ENCODE data around the gene CSF2. TPM values are rescaled to one million over a fixed set of nuclear protein-coding genes. Genes with fewer than 3 reads are reported as not detected.

CSF2 gene
- total RNA-seq, 2 experiments from 2014 or later, result not detected

GRCh38 chr5:132050136-132050535, 23.5 kb upstream of the CSF2 start:
- Mint-ChIP-seq H3K9me3 (no peaks in the 10 kb centered on the region), H3K4me1 (ENCODE audit: low read depth) (peaks cover 10% of the 10 kb centered on the region), H3K4me3 (no peak overlapping the region), H3K27ac (no peak overlapping the region), H3K36me3 (ENCODE audit: low read depth) (no peaks in the 10 kb centered on the region), H3K27me3 (no peaks in the 10 kb centered on the region)
- peak in 2 of 14 experiments; percentile 2 to 23 for DNase-seq
- no peak for TF ChIP-seq CTCF (IDR thresholded peaks at IDR 0.05)
- intact Hi-C loops (cut with DNase I, micrococcal nuclease), result no loop called here
- ChIA-PET CTCF (no interaction called here), POLR2A (no interaction called here)
- Histone ChIP-seq H3K36me3 (ENCODE audit: insufficient read depth, low read length) (no peaks in the 10 kb centered on the region), H3K4me1 (ENCODE audit: insufficient read depth, low read length) (peaks cover 14% of the 10 kb centered on the region), H3K27me3 (ENCODE audit: control insufficient read depth in 1 of 2, insufficient read depth in 2 of 2, low read length in 2 of 2) (peaks cover 0 to 2% of the 10 kb centered on the region in 2 experiments), H3K4me3 (ENCODE audit: low read length) (no peak overlapping the region), H3K9me3 (ENCODE audit: control insufficient read depth in 1 of 2, insufficient read depth in 1 of 2, low read length in 2 of 2) (no peaks in the 10 kb centered on the region), H3K27ac (ENCODE audit: low read depth in 1 of 2, low read length in 2 of 2) (no peak overlapping the region)
- no peak for ATAC-seq (ENCODE audit: poor library complexity)

- H3K9me3 Mint-ChIP-seq, result no peaks in the 10 kb centered on the region
- H3K4me3 ChIP-seq (ENCODE audit: low read length), result no peak overlapping the region
- no peak overlapping the region for H3K4me3 Mint-ChIP-seq
- DNase-seq, result peak in 1 of 14 experiments; percentile 28
- no peak for ATAC-seq (ENCODE audit: poor library complexity)
- no peak for TF ChIP-seq CTCF (IDR thresholded peaks at IDR 0.05)
- H3K36me3 Mint-ChIP-seq (ENCODE audit: low read depth), result no peaks in the 10 kb centered on the region
- CTCF ChIA-PET, result no interaction called here
- POLR2A ChIA-PET, result no interaction called here
- peaks cover 0 to 2% of the 10 kb centered on the region in 2 experiments for H3K27me3 ChIP-seq (ENCODE audit: control insufficient read depth in 1 of 2, insufficient read depth in 2 of 2, low read length in 2 of 2)
- peaks cover 18% of the 10 kb centered on the region for H3K4me1 Mint-ChIP-seq (ENCODE audit: low read depth)
- intact Hi-C loops (cut with DNase I, micrococcal nuclease), result no loop called here
- no peaks in the 10 kb centered on the region for H3K9me3 ChIP-seq (ENCODE audit: control insufficient read depth in 1 of 2, insufficient read depth in 1 of 2, low read length in 2 of 2)
- H3K36me3 ChIP-seq (ENCODE audit: insufficient read depth, low read length), result no peaks in the 10 kb centered on the region
- no peak overlapping the region for H3K27ac Mint-ChIP-seq
- H3K4me1 ChIP-seq (ENCODE audit: insufficient read depth, low read length), result peaks cover 22% of the 10 kb centered on the region
- no peak overlapping the region for H3K27ac ChIP-seq (ENCODE audit: low read depth in 1 of 2, low read length in 2 of 2)
- H3K27me3 Mint-ChIP-seq, result no peaks in the 10 kb centered on the region
These were observed 22.7 kb upstream of the CSF2 start for GRCh38 chr5:132050661-132051552.

GRCh38 chr5:132052520-132052919, 21.1 kb upstream of the CSF2 start:
- H3K36me3 Mint-ChIP-seq (ENCODE audit: low read depth), result no peaks in the 10 kb centered on the region
- no peaks in the 10 kb centered on the region for H3K36me3 ChIP-seq (ENCODE audit: insufficient read depth, low read length)
- ATAC-seq (ENCODE audit: poor library complexity) (no peak), DNase-seq (peak in 2 of 14 experiments; percentile 4 to 17)
- no peak overlapping the region for H3K27ac ChIP-seq (ENCODE audit: low read depth in 1 of 2, low read length in 2 of 2)
- H3K27ac Mint-ChIP-seq, result no peak overlapping the region
- ChIA-PET CTCF (no interaction called here), POLR2A (interaction anchor here (0.7 to 0.8 kb wide), 2 partner anchors 9 to 340 kb away, joined by 3 to 4 read pairs; no protein-coding TSS in a partner anchor)
- H3K9me3 Mint-ChIP-seq, result no peaks in the 10 kb centered on the region
- H3K9me3 ChIP-seq (ENCODE audit: control insufficient read depth in 1 of 2, insufficient read depth in 1 of 2, low read length in 2 of 2), result no peaks in the 10 kb centered on the region
- intact Hi-C loops (cut with DNase I, micrococcal nuclease), result no loop called here
- peaks cover 0 to 2% of the 10 kb centered on the region in 2 experiments for H3K27me3 ChIP-seq (ENCODE audit: control insufficient read depth in 1 of 2, insufficient read depth in 2 of 2, low read length in 2 of 2)
- H3K4me3 Mint-ChIP-seq, result no peak overlapping the region
- peaks cover 38% of the 10 kb centered on the region for H3K4me1 ChIP-seq (ENCODE audit: insufficient read depth, low read length)
- peaks cover 31% of the 10 kb centered on the region for H3K4me1 Mint-ChIP-seq (ENCODE audit: low read depth)
- no peaks in the 10 kb centered on the region for H3K27me3 Mint-ChIP-seq
- TF ChIP-seq CTCF (IDR thresholded peaks at IDR 0.05), result no peak
- H3K4me3 ChIP-seq (ENCODE audit: low read length), result no peak overlapping the region

Data from CD4-positive, alpha-beta T cell (primary cell).